GM12875 (cell line): ENCODE measurements around the gene POU6F2.

Experiments
- H3K4me3 ChIP-seq: one replicate; pipeline ENCODE4 v1.5.1; 2011; ENCODE audit warnings: low read depth, low read length, control low read depth
- TF ChIP-seq, protein P1 (sequence below): IDR thresholded peaks from 2 replicates; pipeline ENCODE4 v1.5.1; 2011; ENCODE audit warnings: low read depth, mild to moderate bottlenecking, control low read depth, inconsistent platforms, low read length, moderate library complexity, borderline replicate concordance; ENCODE audit not compliant: insufficient read depth

POU6F2 gene

DNA sequence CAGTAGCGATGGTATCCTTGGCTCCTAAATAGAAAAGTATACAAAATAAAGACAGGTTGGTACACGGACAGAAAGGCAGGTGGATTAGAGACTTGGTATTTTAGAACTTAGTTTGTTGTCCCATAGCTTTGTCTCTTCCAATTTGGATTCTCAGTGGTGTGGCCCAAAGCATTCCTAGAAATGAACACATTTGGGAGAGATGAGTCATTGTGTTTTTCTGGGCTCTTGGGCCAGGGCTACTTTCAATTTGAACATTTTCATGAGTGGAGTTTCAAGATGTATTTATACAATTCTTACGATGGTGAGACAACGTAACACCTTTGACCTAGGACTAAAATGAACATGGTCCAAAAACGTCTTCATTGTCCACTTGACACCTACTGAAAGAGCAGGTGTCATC lies 363.4 kb downstream of the POU6F2 start:
- H3K4me3 ChIP-seq = no peak overlapping the region
- TF ChIP-seq, protein P1, sequence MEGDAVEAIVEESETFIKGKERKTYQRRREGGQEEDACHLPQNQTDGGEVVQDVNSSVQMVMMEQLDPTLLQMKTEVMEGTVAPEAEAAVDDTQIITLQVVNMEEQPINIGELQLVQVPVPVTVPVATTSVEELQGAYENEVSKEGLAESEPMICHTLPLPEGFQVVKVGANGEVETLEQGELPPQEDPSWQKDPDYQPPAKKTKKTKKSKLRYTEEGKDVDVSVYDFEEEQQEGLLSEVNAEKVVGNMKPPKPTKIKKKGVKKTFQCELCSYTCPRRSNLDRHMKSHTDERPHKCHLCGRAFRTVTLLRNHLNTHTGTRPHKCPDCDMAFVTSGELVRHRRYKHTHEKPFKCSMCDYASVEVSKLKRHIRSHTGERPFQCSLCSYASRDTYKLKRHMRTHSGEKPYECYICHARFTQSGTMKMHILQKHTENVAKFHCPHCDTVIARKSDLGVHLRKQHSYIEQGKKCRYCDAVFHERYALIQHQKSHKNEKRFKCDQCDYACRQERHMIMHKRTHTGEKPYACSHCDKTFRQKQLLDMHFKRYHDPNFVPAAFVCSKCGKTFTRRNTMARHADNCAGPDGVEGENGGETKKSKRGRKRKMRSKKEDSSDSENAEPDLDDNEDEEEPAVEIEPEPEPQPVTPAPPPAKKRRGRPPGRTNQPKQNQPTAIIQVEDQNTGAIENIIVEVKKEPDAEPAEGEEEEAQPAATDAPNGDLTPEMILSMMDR = no peak

DNA sequence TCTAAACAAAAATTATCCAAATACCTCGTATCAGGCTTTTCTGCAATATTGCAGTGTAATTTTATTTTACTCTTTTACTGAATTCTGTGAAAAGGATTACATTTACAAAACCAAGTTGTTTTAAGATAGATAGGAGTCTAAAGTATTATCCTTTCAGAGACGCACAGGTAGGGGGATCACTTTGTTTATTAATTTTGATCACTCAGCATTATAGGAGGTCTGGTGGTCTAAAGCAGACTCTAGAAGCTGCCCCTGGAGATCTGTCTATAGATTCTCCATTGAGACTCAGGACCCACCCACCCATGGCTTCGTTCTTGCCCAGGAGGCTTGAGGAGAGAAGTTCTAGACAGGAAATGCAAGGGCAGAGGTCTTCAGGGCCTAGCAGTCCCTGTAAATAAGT lies 365.1 kb downstream of the POU6F2 start:
- TF ChIP-seq, protein P1 = no peak

DNA sequence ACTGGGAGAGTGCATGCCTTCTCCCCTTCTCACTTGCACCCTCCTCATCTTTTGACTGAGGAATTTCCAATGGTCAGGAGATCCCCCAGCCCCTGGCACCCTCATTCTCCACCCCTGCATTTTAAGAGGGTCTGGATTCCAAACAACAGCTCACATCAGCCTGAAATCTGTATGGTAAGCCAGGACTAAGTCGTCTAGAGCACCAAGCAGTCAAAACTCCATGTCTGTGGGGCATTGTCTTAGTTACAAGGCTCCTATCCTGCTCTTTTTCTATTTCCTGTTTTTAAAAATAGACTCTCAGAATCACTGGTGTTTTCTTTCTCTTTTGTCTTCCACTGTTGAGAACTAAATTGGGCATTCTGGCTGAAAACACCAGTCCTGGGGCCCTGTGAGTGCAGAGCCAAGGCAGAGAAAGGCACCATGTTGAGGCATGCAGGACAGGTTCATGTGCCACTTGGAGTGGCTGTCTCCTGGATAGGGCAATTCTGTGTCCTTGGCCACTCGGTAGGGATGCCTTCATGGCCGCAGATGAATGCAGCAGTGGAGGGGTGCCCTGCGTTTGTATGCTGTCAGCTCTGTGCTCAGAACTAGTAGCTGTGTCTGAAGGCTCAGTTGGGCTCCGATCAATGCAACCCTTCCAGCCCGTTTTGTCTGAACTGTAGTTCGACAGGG lies 371.9 kb downstream of the POU6F2 start:
- no peak overlapping the region for H3K4me3 ChIP-seq
- TF ChIP-seq, protein P1 = no peak

More for the DNA sequence above, 365.1 kb downstream of the POU6F2 start:
- no peak overlapping the region for H3K4me3 ChIP-seq

DNA sequence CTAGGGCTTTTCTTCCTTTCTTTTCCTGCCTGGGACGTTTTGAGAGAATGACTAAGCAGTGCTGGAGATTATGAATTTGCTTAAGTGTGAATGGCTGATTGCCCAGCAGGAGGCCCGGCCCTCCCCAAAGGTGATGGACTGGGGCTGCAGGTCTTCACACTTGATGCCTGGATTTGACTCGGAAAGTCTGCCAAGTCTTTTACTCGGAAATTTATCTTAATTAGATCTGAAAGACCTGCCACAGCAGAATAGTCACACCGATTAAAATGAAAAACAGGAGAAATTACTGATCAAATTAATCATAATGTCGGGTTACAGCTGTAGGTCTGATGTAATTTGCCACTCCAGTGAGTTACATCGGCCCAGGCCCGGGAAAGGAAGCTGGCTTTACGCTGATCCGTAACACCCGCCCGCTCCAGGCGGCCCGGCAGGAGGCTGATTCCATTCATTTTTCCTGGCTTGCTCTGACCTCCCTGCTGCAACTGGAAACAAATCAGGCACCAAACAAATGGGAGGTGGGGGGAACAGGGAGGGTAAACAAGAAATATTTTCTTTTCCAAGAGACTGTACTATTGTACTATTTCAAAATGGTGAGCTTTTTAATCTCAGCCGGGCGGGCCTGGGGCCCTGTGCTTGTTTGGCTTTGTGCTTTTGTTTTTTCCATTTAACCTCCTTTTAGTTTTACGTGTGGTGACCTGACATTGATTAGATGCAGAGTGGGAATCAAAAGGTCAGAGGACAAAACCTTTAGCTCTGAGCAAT lies 376.1 kb downstream of the POU6F2 start:
- no peak overlapping the region for H3K4me3 ChIP-seq
- TF ChIP-seq, protein P1 = no peak

DNA sequence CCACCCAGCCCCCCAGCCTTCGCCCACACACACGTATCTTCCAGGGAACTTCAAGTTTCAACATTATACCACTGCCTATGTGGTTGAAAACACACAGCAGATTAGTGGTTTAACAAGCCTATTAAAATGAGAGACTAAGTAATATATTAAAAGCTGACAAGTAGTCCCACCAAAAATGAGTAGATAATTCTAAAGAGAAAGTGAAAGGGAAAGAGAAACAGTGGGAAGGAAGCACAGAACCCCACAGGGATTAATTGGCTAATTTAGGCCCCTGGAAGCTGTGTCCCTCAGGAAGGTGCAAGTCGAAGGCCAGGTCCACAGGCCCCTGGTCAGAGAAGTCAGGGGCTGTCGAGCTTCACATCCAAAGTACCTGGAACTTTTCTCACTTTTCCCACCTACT lies 378.0 kb downstream of the POU6F2 start:
- H3K4me3 ChIP-seq = no peak overlapping the region
- TF ChIP-seq, protein P1 = no peak

DNA sequence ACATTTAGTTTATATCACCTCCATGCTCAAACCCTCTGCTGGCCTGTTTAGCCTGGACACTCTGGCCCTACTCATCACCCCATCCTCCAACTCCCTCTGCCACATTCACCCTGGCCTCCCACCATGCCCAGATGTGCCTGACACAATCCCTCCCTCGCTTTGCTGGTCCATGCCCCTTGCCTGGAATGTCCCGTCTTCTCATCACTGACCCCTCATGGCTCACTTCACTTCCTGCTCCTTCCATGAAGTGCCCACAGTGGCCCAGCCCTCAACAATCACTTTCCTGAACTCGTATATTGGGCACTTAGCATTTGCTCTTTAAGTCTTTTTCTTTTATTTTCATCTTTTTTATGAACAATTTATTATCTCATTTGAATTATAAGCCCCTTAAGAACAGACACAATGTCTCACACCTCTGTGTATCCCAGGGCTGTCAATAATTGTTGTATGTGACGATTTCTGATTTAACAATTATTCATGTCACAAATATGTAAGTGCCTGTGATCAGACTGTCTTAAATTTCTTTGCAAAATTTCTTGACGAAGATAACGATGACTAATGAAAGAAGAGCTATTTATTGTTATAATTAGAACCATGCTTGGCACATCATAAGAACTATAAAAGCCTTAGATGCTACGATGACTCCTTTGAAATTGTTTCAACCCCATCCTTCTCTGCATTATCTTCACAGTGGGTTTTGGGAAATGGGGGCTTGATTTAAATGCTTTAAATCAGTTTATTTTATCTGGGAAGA lies 378.6 kb downstream of the POU6F2 start:
- H3K4me3 ChIP-seq = no peak overlapping the region
- TF ChIP-seq, protein P1 = no peak
